Measurements from ENCODE around the gene RDH14. TPM values are rescaled to one million over a fixed set of nuclear protein-coding genes. Genes with fewer than 3 reads are reported as not detected.

RDH14 gene
- total and polyA plus RNA-seq, 2 experiments from 2014 or later: 38.1 to 40.6 TPM

DNA sequence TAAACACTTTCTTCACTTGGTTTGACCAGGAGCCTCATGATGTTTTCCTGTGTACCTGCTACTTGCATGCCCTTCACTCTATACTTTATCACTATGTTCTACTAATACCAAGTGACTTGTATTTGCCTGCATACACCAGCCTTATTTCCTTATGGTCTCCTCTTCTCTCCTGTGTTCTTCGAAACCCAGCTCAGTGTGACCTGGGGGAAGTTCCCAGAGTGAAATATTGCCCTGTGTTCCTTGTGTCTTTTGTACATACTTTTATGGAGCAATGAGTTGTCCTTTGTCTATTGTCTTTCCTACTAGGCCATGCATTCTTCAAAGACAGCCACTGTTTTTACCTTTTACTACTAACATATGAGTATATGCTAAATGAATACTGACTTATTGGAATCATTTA is 28.3 kb upstream of the RDH14 start:
- H3K4me2 ChIP-seq: no peak overlapping the region
- no peak for DNase-seq (ENCODE audit: low spot score)

More for the DNA sequence above, 28.3 kb upstream of the RDH14 start:
- Mint-ChIP-seq H3K4me1 (no peaks in the 10 kb centered on the region), H3K4me3 (no peak overlapping the region), H3K36me3 (ENCODE audit: low read depth) (no peaks in the 10 kb centered on the region), H3K27me3 (ENCODE audit: insufficient read depth, low read depth, poor library complexity) (peaks cover 1% of the 10 kb centered on the region), H3K27ac (no peak overlapping the region), H3K9me3 (no peaks in the 10 kb centered on the region; the same call in 2 of the 3 replicates)
- H3K27me3 ChIP-seq (ENCODE audit: insufficient read depth): no peaks in the 10 kb centered on the region
- no peak for ATAC-seq
- no peaks in the 10 kb centered on the region for H4K20me1 ChIP-seq (replicated peaks; ENCODE audit: insufficient read depth)
- H3K79me2 ChIP-seq (replicated peaks; ENCODE audit: insufficient read depth): no peaks in the 10 kb centered on the region
- TF ChIP-seq EZH2phosphoT487 (IDR thresholded peaks at IDR 0.05; ENCODE audit: unreplicated experiment) (no peak), CREB1 (CRISPR knock-in tag; IDR thresholded peaks at IDR 0.05; ENCODE audit: low read depth) (no peak), ZNF331 (CRISPR knock-in tag; IDR thresholded peaks at IDR 0.05; ENCODE audit: low read depth) (no peak), REST (IDR thresholded peaks at IDR 0.05; ENCODE audit: unreplicated experiment) (no peak), STAT1 (IDR thresholded peaks at IDR 0.05; ENCODE audit: unreplicated experiment) (no peak), ZNF114 (CRISPR knock-in tag; IDR thresholded peaks at IDR 0.05) (no peak), EZH2 (IDR thresholded peaks at IDR 0.05; ENCODE audit: low read depth, unreplicated experiment) (no peak), POLR2AphosphoS5 (IDR thresholded peaks at IDR 0.05; ENCODE audit: low read depth) (no peak), NANOG (IDR thresholded peaks at IDR 0.05; ENCODE audit: borderline replicate concordance) (no peak), JUNB (IDR thresholded peaks at IDR 0.05; ENCODE audit: unreplicated experiment) (no peak)
- TF ChIP-seq, protein P1, sequence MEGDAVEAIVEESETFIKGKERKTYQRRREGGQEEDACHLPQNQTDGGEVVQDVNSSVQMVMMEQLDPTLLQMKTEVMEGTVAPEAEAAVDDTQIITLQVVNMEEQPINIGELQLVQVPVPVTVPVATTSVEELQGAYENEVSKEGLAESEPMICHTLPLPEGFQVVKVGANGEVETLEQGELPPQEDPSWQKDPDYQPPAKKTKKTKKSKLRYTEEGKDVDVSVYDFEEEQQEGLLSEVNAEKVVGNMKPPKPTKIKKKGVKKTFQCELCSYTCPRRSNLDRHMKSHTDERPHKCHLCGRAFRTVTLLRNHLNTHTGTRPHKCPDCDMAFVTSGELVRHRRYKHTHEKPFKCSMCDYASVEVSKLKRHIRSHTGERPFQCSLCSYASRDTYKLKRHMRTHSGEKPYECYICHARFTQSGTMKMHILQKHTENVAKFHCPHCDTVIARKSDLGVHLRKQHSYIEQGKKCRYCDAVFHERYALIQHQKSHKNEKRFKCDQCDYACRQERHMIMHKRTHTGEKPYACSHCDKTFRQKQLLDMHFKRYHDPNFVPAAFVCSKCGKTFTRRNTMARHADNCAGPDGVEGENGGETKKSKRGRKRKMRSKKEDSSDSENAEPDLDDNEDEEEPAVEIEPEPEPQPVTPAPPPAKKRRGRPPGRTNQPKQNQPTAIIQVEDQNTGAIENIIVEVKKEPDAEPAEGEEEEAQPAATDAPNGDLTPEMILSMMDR (conservative IDR thresholded peaks at IDR 0.05; ENCODE audit: low read depth in 2 of 2): no peak
- TF ChIP-seq, protein P2, sequence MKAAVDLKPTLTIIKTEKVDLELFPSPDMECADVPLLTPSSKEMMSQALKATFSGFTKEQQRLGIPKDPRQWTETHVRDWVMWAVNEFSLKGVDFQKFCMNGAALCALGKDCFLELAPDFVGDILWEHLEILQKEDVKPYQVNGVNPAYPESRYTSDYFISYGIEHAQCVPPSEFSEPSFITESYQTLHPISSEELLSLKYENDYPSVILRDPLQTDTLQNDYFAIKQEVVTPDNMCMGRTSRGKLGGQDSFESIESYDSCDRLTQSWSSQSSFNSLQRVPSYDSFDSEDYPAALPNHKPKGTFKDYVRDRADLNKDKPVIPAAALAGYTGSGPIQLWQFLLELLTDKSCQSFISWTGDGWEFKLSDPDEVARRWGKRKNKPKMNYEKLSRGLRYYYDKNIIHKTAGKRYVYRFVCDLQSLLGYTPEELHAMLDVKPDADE (IDR thresholded peaks at IDR 0.05): no peak
- TF ChIP-seq, protein P3, sequence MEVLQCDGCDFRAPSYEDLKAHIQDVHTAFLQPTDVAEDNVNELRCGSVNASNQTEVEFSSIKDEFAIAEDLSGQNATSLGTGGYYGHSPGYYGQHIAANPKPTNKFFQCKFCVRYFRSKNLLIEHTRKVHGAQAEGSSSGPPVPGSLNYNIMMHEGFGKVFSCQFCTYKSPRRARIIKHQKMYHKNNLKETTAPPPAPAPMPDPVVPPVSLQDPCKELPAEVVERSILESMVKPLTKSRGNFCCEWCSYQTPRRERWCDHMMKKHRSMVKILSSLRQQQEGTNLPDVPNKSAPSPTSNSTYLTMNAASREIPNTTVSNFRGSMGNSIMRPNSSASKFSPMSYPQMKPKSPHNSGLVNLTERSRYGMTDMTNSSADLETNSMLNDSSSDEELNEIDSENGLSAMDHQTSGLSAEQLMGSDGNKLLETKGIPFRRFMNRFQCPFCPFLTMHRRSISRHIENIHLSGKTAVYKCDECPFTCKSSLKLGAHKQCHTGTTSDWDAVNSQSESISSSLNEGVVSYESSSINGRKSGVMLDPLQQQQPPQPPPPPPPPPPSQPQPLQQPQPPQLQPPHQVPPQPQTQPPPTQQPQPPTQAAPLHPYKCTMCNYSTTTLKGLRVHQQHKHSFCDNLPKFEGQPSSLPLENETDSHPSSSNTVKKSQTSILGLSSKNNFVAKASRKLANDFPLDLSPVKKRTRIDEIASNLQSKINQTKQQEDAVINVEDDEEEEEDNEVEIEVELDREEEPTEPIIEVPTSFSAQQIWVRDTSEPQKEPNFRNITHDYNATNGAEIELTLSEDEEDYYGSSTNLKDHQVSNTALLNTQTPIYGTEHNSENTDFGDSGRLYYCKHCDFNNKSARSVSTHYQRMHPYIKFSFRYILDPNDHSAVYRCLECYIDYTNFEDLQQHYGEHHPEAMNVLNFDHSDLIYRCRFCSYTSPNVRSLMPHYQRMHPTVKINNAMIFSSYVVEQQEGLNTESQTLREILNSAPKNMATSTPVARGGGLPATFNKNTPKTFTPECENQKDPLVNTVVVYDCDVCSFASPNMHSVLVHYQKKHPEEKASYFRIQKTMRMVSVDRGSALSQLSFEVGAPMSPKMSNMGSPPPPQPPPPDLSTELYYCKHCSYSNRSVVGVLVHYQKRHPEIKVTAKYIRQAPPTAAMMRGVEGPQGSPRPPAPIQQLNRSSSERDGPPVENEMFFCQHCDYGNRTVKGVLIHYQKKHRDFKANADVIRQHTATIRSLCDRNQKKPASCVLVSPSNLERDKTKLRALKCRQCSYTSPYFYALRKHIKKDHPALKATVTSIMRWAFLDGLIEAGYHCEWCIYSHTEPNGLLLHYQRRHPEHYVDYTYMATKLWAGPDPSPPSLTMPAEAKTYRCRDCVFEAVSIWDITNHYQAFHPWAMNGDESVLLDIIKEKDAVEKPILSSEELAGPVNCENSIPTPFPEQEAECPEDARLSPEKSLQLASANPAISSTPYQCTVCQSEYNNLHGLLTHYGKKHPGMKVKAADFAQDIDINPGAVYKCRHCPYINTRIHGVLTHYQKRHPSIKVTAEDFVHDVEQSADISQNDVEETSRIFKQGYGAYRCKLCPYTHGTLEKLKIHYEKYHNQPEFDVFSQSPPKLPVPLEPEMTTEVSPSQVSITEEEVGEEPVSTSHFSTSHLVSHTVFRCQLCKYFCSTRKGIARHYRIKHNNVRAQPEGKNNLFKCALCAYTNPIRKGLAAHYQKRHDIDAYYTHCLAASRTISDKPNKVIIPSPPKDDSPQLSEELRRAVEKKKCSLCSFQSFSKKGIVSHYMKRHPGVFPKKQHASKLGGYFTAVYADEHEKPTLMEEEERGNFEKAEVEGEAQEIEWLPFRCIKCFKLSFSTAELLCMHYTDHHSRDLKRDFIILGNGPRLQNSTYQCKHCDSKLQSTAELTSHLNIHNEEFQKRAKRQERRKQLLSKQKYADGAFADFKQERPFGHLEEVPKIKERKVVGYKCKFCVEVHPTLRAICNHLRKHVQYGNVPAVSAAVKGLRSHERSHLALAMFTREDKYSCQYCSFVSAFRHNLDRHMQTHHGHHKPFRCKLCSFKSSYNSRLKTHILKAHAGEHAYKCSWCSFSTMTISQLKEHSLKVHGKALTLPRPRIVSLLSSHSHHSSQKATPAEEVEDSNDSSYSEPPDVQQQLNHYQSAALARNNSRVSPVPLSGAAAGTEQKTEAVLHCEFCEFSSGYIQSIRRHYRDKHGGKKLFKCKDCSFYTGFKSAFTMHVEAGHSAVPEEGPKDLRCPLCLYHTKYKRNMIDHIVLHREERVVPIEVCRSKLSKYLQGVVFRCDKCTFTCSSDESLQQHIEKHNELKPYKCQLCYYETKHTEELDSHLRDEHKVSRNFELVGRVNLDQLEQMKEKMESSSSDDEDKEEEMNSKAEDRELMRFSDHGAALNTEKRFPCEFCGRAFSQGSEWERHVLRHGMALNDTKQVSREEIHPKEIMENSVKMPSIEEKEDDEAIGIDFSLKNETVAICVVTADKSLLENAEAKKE (CRISPR knock-in tag; IDR thresholded peaks at IDR 0.05): no peak
- no peak overlapping the region for H2AFZ ChIP-seq
- no peak overlapping the region for H3K27ac ChIP-seq (ENCODE audit: low read depth)
- H3F3A ChIP-seq (replicated peaks; ENCODE audit: low read depth): no peaks in the 10 kb centered on the region
- 0 out of 2 replicates have a peak, but pooled peaks cover 8% of the 10 kb centered on the region for H3K9me2 ChIP-seq (ENCODE audit: insufficient read depth)
- no peak overlapping the region for H3K4me3 ChIP-seq
- H3K4me1 ChIP-seq (ENCODE audit: insufficient read depth): no peaks in the 10 kb centered on the region
- no peaks in the 10 kb centered on the region for H3K36me3 ChIP-seq (ENCODE audit: insufficient read depth)
